ENCODE results near the gene SOBP.

- TF ChIP-seq CTCF (IDR thresholded peaks at IDR 0.05) (no peak), POLR2A (IDR thresholded peaks at IDR 0.05) (no peak)
Observed at GRCh38 chr6:107655864-107656263, 165.9 kb downstream of the SOBP start.

Data from esophagus squamous epithelium (tissue), 4 donors.